GM12874 (cell line): ENCODE measurements around the gene SMAD5.

Experiments used
- CTCF ChIP-seq: IDR thresholded peaks from 2 replicates; pipeline ENCODE4 v1.5.1; 2011; ENCODE audit warnings: low read depth, mild to moderate bottlenecking, control low read depth, low read length, moderate library complexity; ENCODE audit not compliant: insufficient read depth

The SMAD5 gene

GRCh38 chr5:136145030-136145429 lies 12.4 kb downstream of the SMAD5 start:
- no peak for TF ChIP-seq CTCF

- TF ChIP-seq CTCF = no peak
Observed at GRCh38 chr5:136146201-136146600, 13.6 kb downstream of the SMAD5 start.

- no peak for TF ChIP-seq CTCF
Observed at GRCh38 chr5:136147632-136148031, 15.0 kb downstream of the SMAD5 start.

GRCh38 chr5:136149891-136150290 lies 17.2 kb downstream of the SMAD5 start:
- TF ChIP-seq CTCF = no peak

- TF ChIP-seq CTCF = no peak
Observed at GRCh38 chr5:136153581-136154236, 21.1 kb downstream of the SMAD5 start.

GRCh38 chr5:136155078-136155477 lies 22.4 kb downstream of the SMAD5 start:
- no peak for TF ChIP-seq CTCF

- no peak for TF ChIP-seq CTCF
Observed at GRCh38 chr5:136155761-136156160, 23.1 kb downstream of the SMAD5 start.
